IMR-90 (cell line): ENCODE results near the gene SDCCAG8. TPM values are rescaled to one million over a fixed set of nuclear protein-coding genes. Genes with fewer than 3 reads are reported as not detected.
A peak's percentile ranks its signal among the peaks of the same experiment; 100 is the strongest.

Source experiments
- ATAC-seq: fragments of 200-7000 bp; cut with Tn5 transposase; 2 replicates; pipeline ENCODE4 v1.9.1; 2020; ENCODE audit warnings: low read depth, mild to moderate bottlenecking, moderate library complexity
- BruUV-seq: library from RNA; stranded (reverse); fragments of 400-500 nt; replicated peaks from 2 replicates; lab custom pipeline; 2021; lab: Mats Ljungman, UMichigan
- CTCF ChIA-PET: fragments of 300-600 bp; formaldehyde crosslinking; extraction: SDS; loops from one replicate; lab custom pipeline; 2021; ENCODE audit warnings: antibody characterized with exemption; lab: Yijun Ruan, JAX
- POLR2A ChIA-PET: fragments of 300-600 bp; sonication (Branson Sonifier 250); formaldehyde crosslinking; loops from one replicate; lab custom pipeline; 2022; ENCODE audit warnings: antibody characterized with exemption; ENCODE audit not compliant: unreplicated experiment; lab: Charles Lee
- DNase-seq: peaks from one replicate; pipeline ENCODE4 v3.0.0; 2013
- H2AFZ ChIP-seq: replicated peaks from 2 replicates; pipeline ENCODE3; 2013; ENCODE audit warnings: low read length, mild to moderate bottlenecking; ENCODE audit not compliant: poor library complexity
- H2AK5ac ChIP-seq: 2 replicates; pipeline ENCODE4 v1.6.1; 2013; ENCODE audit warnings: low read depth, low read length, inconsistent platforms
- H2AK9ac ChIP-seq: replicated peaks from 2 replicates; pipeline ENCODE3; 2013; ENCODE audit warnings: mild to moderate bottlenecking, low read depth, low read length, moderate library complexity; ENCODE audit not compliant: poor library complexity
- H2BK120ac ChIP-seq: 2 replicates; pipeline ENCODE4 v1.6.1; 2013; ENCODE audit warnings: low read depth, low read length, inconsistent platforms
- H2BK15ac ChIP-seq: 3 replicates; pipeline ENCODE4 v1.6.1; 2013; ENCODE audit warnings: low read depth, low read length, inconsistent platforms
- H2BK20ac ChIP-seq: 2 replicates; pipeline ENCODE4 v1.6.1; 2013; ENCODE audit warnings: low read depth, mild to moderate bottlenecking, inconsistent platforms, low read length, moderate library complexity
- H2BK5ac ChIP-seq: 2 replicates; pipeline ENCODE4 v1.6.1; 2013; ENCODE audit warnings: mild to moderate bottlenecking, low read depth, low read length, inconsistent platforms; ENCODE audit not compliant: poor library complexity, severe bottlenecking
- H3K14ac ChIP-seq: replicated peaks from 2 replicates; pipeline ENCODE4 v1.6.1; 2013; ENCODE audit warnings: low read depth, low read length, inconsistent platforms
- H3K18ac ChIP-seq: 2 replicates; pipeline ENCODE4 v1.6.1; 2013; ENCODE audit warnings: low read depth, low read length, control low read depth
- H3K23ac ChIP-seq: 2 replicates; pipeline ENCODE4 v1.6.1; 2013; ENCODE audit warnings: low read depth, low read length, inconsistent platforms
- H3K27ac ChIP-seq: 2 replicates; pipeline ENCODE4 v1.5.1; 2013; ENCODE audit warnings: mild to moderate bottlenecking, control low read depth, low read length; ENCODE audit not compliant: insufficient read depth
- H3K27me3 ChIP-seq: 2 replicates; pipeline ENCODE4 v1.6.1; 2013; ENCODE audit warnings: low read length; ENCODE audit not compliant: control insufficient read depth, insufficient read depth
- H3K36me3 ChIP-seq: 2 replicates; pipeline ENCODE4 v1.6.1; 2013; ENCODE audit warnings: low read length, mixed read lengths; ENCODE audit not compliant: control insufficient read depth, insufficient read depth
- H3K4ac ChIP-seq: 2 replicates; pipeline ENCODE4 v1.6.1; 2013; ENCODE audit warnings: low read depth, low read length, inconsistent platforms
- H3K4me1 ChIP-seq: 2 replicates; pipeline ENCODE4 v1.6.1; 2013; ENCODE audit warnings: low read length, mixed read lengths; ENCODE audit not compliant: control insufficient read depth, insufficient read depth
- H3K4me2 ChIP-seq: 2 replicates; pipeline ENCODE4 v1.6.1; 2013; ENCODE audit warnings: low read depth, mild to moderate bottlenecking, control low read depth, low read length, moderate library complexity
- H3K4me3 ChIP-seq: 2 replicates; pipeline ENCODE4 v1.5.1; 2013; ENCODE audit warnings: low read depth, mild to moderate bottlenecking, control low read depth, low read length, moderate library complexity; ENCODE audit not compliant: insufficient read depth
- H3K56ac ChIP-seq: 2 replicates; pipeline ENCODE4 v1.6.1; 2013; ENCODE audit warnings: low read length, inconsistent platforms; ENCODE audit not compliant: insufficient read depth; ENCODE audit errors: extremely low read depth
- H3K79me1 ChIP-seq, 2 experiments: 2 replicates each; pipeline ENCODE4 v1.6.1; 2013; ENCODE audit warnings: low read length in 2 of 2, inconsistent platforms in 1 of 2, low read depth in 1 of 2
- H3K9ac ChIP-seq: 2 replicates; pipeline ENCODE4 v1.6.1; 2013; ENCODE audit warnings: low read depth, low read length, control low read depth
- H3K9me1 ChIP-seq: 2 replicates; pipeline ENCODE4 v1.6.1; 2013; ENCODE audit warnings: low read length, inconsistent platforms; ENCODE audit not compliant: insufficient read depth
- H3K9me3 ChIP-seq: 2 replicates; pipeline ENCODE4 v1.6.1; 2013; ENCODE audit warnings: low read length; ENCODE audit not compliant: control insufficient read depth, insufficient read depth
- H4K20me1 ChIP-seq: 2 replicates; pipeline ENCODE4 v1.6.1; 2013; ENCODE audit warnings: low read length, inconsistent platforms; ENCODE audit not compliant: insufficient read depth
- H4K5ac ChIP-seq: 2 replicates; pipeline ENCODE4 v1.6.1; 2013; ENCODE audit warnings: mild to moderate bottlenecking, low read depth, low read length, control low read depth
- H4K8ac ChIP-seq, 2 experiments: 2 replicates each; pipeline ENCODE4 v1.6.1; 2013; ENCODE audit warnings: low read depth in 2 of 2, low read length in 2 of 2, control low read depth in 1 of 2, inconsistent platforms in 1 of 2
- H4K91ac ChIP-seq: 2 replicates; pipeline ENCODE4 v1.6.1; 2013; ENCODE audit warnings: low read depth, low read length, inconsistent platforms; ENCODE audit not compliant: insufficient read depth
- CHD1 ChIP-seq: IDR thresholded peaks from 2 replicates; pipeline ENCODE4 v1.6.1; 2012; ENCODE audit warnings: low read depth, low read length, improper control_type of control experiment
- WGBS, 2 experiments: methylation state at CpG; one replicate each; pipeline versions ENCODE4 v1.1.5 to v1.1.7; 2013; ENCODE audit warnings: missing lambda C conversion rate in 2 of 2; ENCODE audit not compliant: insufficient read length in 1 of 2; ENCODE audit errors: extremely low coverage in 2 of 2; 5-methylcytosine and 5-hydroxymethylcytosine counted together
- dilution Hi-C: fragments of 300-500 bp; cut with HindIII; formaldehyde crosslinking; loops from one replicate; pipeline ENCODE4 v1.14.3; 2018; ENCODE audit warnings: low sequenced_read_pairs; ENCODE audit not compliant: unreplicated experiment
- in situ Hi-C: fragments of 300-500 bp; cut with MboI; formaldehyde crosslinking; loops from 3 replicates; pipeline ENCODE4 v1.14.3; 2019; ENCODE audit warnings: low sequenced_read_pairs, inconsistent platforms, mixed read lengths
- intact Hi-C: fragments of 100-400 bp; cut with micrococcal nuclease; formaldehyde crosslinking; loops from 2 replicates; pipeline ENCODE4 v1.10.0; 2022
- polyA plus RNA-seq, 3 experiments: library from polyadenylated mRNA; depleted of rRNA; stranded (reverse); fragments of >200 nt; gene quantifications; 2 replicates each; pipeline ENCODE4 v1.2.3, GENCODE V29; 2012; ENCODE audit warnings: low replicate concordance in 1 of 3
- total RNA-seq: library from RNA; depleted of rRNA; stranded (reverse); fragments of >200 nt; gene quantifications from 2 replicates; pipeline ENCODE4 v1.2.3, GENCODE V29; 2012
- TF ChIP-seq, protein P1 (sequence below): fragments of 150-350 bp; IDR thresholded peaks from 2 replicates; pipeline ENCODE4 v1.6.1; 2017; ENCODE audit warnings: mild to moderate bottlenecking, antibody characterized with exemption, low read length, low read depth

SDCCAG8 gene
- total and polyA plus RNA-seq, 2 of the 4 experiments (the other 2 are of a cell fraction) = 25.2 to 46.8 TPM

GRCh38 chr1:243270097-243270864, 14.4 kb downstream of the SDCCAG8 start:
- peak overlapping the region; percentile 94 for H2AK5ac ChIP-seq
- H4K20me1 ChIP-seq = no peaks in the 10 kb centered on the region
- H3K4me3 ChIP-seq = no peak overlapping the region
- no peak for TF ChIP-seq CHD1
- TF ChIP-seq, protein P1, sequence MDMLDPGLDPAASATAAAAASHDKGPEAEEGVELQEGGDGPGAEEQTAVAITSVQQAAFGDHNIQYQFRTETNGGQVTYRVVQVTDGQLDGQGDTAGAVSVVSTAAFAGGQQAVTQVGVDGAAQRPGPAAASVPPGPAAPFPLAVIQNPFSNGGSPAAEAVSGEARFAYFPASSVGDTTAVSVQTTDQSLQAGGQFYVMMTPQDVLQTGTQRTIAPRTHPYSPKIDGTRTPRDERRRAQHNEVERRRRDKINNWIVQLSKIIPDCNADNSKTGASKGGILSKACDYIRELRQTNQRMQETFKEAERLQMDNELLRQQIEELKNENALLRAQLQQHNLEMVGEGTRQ = no peak
- no TSS peak for BruUV-seq
- H3K23ac ChIP-seq = peak overlapping the region; percentile 92
- H3K9ac ChIP-seq = no peak overlapping the region; the same call in 1 of the 2 replicates
- peak overlapping the region; percentile 97 for H3K14ac ChIP-seq
- H2BK20ac ChIP-seq = peak overlapping the region; percentile 90
- peaks cover 6% of the 10 kb centered on the region for H3K36me3 ChIP-seq
- peak overlapping the region; percentile 74; the same call in 1 of the 2 replicates for H3K18ac ChIP-seq
- DNase-seq (no peak), ATAC-seq (no peak)
- WGBS, 2 experiments = 40% methylated on average over 1 of the region's 6 CpGs; no CpG with 5 or more reads in 1 of the 2 experiments
- H2BK5ac ChIP-seq = peak overlapping the region; percentile 90
- peak overlapping the region; percentile 95 for H2BK120ac ChIP-seq
- H3K79me1 ChIP-seq = peaks cover 36 to 46% of the 10 kb centered on the region in 2 experiments
- H3K27ac ChIP-seq = peak overlapping the region; percentile 98
- H4K5ac ChIP-seq = peak overlapping the region; percentile 75; the same call in 1 of the 2 replicates
- H3K4ac ChIP-seq = peak overlapping the region; percentile 96
- peak overlapping the region; percentile 28; the same call in 1 of the 2 replicates for H3K4me2 ChIP-seq
- in situ Hi-C loops = no loop called here
- H3K56ac ChIP-seq = 0 out of 2 replicates have a peak overlapping the region, but pooled peaks have one; percentile 85
- H3K9me3 ChIP-seq = no peaks in the 10 kb centered on the region
- ChIA-PET CTCF (interaction anchor here (0.6 kb wide), 1 partner anchor 17 kb away, joined by 6 read pairs; no protein-coding TSS in a partner anchor), POLR2A (interaction anchor here (0.5 kb wide), 1 partner anchor 16 kb away, joined by 3 read pairs; no protein-coding TSS in a partner anchor)
- peaks cover 22% of the 10 kb centered on the region for H3K4me1 ChIP-seq
- no peaks in the 10 kb centered on the region for H3K27me3 ChIP-seq
- H2AFZ ChIP-seq = peak overlapping the region; percentile 35
- peak overlapping the region; percentile 85 for H4K91ac ChIP-seq
- H4K8ac ChIP-seq = peak overlapping the region; percentile 80 to 93
- H2AK9ac ChIP-seq = peak overlapping the region; percentile 60
- H2BK15ac ChIP-seq = peak overlapping the region; percentile 91
- dilution Hi-C loops = no loop called here
- intact Hi-C loops = no loop called here
- peaks cover 8% of the 10 kb centered on the region for H3K9me1 ChIP-seq
